ENCODE data around the gene XCR1. TPM values are rescaled to one million over a fixed set of nuclear protein-coding genes. Genes with fewer than 3 reads are reported as not detected.

Gene XCR1
- total and polyA plus RNA-seq, 9 donors, result under 0.01 to 1.2 (median 0.05) TPM; not detected in 2

DNA sequence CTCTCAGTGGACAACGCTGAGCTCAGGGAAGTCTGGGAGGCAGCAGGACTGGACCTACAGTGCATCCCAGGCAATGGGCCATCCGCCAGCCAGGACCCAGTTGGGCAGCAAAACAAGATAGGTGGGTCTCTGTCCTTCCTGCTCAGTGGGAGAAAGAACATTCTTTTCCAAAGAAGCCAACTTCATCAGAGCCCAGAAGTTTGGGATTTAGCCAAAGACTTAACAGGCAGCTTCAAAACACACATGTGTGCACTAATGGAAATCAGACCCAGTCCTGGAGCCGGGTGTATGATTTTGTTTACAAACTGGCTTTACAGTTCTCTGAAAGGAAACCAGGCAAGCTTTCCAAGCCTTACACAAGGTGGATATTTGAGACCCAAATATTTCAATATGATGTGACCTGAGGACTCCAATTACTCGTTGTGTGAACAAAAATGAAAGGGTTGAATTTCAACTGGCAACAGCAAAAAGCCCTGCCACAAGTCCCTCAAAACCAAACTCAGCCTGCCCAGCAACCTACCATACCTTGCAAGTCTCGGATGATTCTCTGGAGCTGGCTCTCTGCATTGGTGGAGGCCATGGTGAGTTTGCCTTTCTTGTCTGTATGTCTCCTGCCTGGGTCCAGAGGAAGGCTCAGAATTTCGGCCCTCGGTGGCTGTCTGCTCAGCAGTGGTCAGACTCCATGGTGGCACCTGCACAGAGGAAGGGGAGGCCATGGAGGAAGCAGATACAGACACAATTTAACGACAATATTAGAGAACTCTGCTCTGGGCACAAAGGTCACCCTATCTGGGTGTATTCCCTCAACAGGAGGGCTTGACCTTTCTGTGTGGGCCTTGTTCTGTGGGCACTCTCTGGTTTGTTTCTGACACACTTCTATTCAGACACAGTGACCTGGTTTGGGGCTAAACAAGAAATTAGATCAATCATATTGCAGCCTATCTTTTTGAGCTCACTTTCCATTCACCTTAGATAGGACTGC lies 42.7 kb downstream of the XCR1 start:
- TF ChIP-seq POLR2A (IDR thresholded peaks at IDR 0.05), result no peak
- TF ChIP-seq CTCF (IDR thresholded peaks at IDR 0.05), result no peak
- no peak for TF ChIP-seq EP300 (IDR thresholded peaks at IDR 0.05)
- intact Hi-C loops (cut with DNase I), result no loop called here
- Histone ChIP-seq H3K9me3 (no peaks in the 10 kb centered on the region), H3K27ac (peak overlapping the region in 1 of 2 donors; percentile 83), H3K36me3 (no peaks in the 10 kb centered on the region), H3K4me1 (ENCODE audit: insufficient read depth) (peaks cover 59% of the 10 kb centered on the region), H3K4me3 (no peak overlapping the region), H3K27me3 (no peaks in the 10 kb centered on the region)
- DNase-seq, result peak in 1 of 5 donors; percentile 76
- WGBS, 3 donors, result 54 to 63% (median 60%) methylated on average over 8 of the region's 8 CpGs

GRCh38 chr3:45983770-45984169 lies 43.5 kb downstream of the XCR1 start:
- peak overlapping the region in 1 of 2 donors; percentile 22 for H3K27ac ChIP-seq
- peaks cover 52% of the 10 kb centered on the region for H3K4me1 ChIP-seq (ENCODE audit: insufficient read depth)
- H3K9me3 ChIP-seq, result no peaks in the 10 kb centered on the region
- no peak overlapping the region for H3K4me3 ChIP-seq
- 67 to 79% (median 70%) methylated on average over 3 of the region's 3 CpGs for WGBS, 3 donors
- intact Hi-C loops (cut with DNase I), result loop anchor here in 1 of 4 donors (2.0 kb wide), 1 partner anchor 25 kb away; no protein-coding TSS in a partner anchor
- H3K36me3 ChIP-seq, result no peaks in the 10 kb centered on the region
- TF ChIP-seq EP300 (IDR thresholded peaks at IDR 0.05) (no peak), CTCF (IDR thresholded peaks at IDR 0.05) (no peak), POLR2A (IDR thresholded peaks at IDR 0.05) (no peak)
- no peak for DNase-seq
- no peaks in the 10 kb centered on the region for H3K27me3 ChIP-seq

DNA sequence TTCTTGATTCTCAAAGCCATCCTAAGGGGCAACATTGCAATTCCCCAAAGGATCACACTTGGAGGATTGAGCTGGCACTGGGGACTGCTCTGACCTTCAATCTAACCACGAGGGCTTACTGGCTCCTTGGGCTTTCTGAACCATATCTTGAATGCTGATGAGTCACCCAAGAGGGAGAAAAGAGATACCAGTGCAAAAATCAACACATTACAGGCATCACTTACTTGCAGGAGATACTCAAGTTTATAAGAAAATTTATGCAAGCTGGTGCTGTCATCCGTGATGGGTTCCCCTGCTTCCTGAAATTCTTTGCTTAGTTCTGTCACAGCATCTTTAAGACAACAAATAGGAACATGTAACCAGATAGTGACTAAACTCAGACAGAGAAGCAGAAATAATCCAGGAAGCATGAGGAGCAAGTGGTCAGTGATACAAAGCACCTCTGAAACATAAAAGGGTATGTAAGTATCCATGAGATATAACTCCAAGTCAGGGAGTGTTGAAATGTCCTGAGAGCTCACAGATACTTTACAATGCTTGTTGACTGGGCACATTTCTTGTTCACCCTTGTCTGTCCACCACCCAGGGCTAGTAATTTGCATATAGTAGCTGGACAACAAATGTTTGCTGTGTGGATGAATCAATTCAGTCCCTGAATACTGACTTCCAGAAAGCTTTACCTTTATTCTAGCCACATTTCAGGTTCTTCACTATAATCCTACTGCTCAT lies 45.8 kb downstream of the XCR1 start:
- no peaks in the 10 kb centered on the region for H3K36me3 ChIP-seq
- no peak overlapping the region for H3K27ac ChIP-seq
- no peak for DNase-seq
- intact Hi-C loops (cut with DNase I), result loop anchor here in 1 of 4 donors (2.0 kb wide), 1 partner anchor 27 kb away; no protein-coding TSS in a partner anchor
- H3K27me3 ChIP-seq, result no peaks in the 10 kb centered on the region
- WGBS, 3 donors, result 9 to 32% (median 20%) methylated on average over 2 of the region's 2 CpGs
- no peak overlapping the region for H3K4me3 ChIP-seq
- peaks cover 36% of the 10 kb centered on the region for H3K4me1 ChIP-seq (ENCODE audit: insufficient read depth)
- no peaks in the 10 kb centered on the region for H3K9me3 ChIP-seq
- TF ChIP-seq POLR2A (IDR thresholded peaks at IDR 0.05) (no peak), CTCF (IDR thresholded peaks at IDR 0.05) (no peak), EP300 (IDR thresholded peaks at IDR 0.05) (no peak)

GRCh38 chr3:45980819-45981218 lies 46.5 kb downstream of the XCR1 start:
- Histone ChIP-seq H3K27me3 (no peaks in the 10 kb centered on the region), H3K4me1 (ENCODE audit: insufficient read depth) (peaks cover 29% of the 10 kb centered on the region), H3K27ac (no peak overlapping the region), H3K9me3 (no peaks in the 10 kb centered on the region), H3K4me3 (no peak overlapping the region), H3K36me3 (no peaks in the 10 kb centered on the region)
- DNase-seq, result no peak
- TF ChIP-seq CTCF (IDR thresholded peaks at IDR 0.05) (no peak), POLR2A (IDR thresholded peaks at IDR 0.05) (no peak), EP300 (IDR thresholded peaks at IDR 0.05) (no peak)
- WGBS, 3 donors, result 75 to 98% (median 93%) methylated on average over 2 of the region's 2 CpGs
- intact Hi-C loops (cut with DNase I), result no loop called here
